Body of pancreas (tissue), 4 donors: ENCODE data around the gene ADGRL2. TPM values are rescaled to one million over a fixed set of nuclear protein-coding genes. Genes with fewer than 3 reads are reported as not detected.
A peak's percentile ranks its signal among the peaks of the same experiment; 100 is the strongest.

Source experiments
- ATAC-seq: fragments of 150-250 bp; one replicate; pipeline ENCODE4 v1.9.1; 2016
- DNase-seq, 4 donors: peaks; one replicate each; pipeline ENCODE4 v3.0.0-alpha.2; 2019
- H3K27ac ChIP-seq, 4 donors: fragments of 200-600 bp; sonication (generic); 1 replicate in 3 of 4; 2 replicates in 1 of 4; pipeline versions ENCODE4 v1.5.1 to v1.6.1; 2016 to 2019; ENCODE audit warnings: mild to moderate bottlenecking in 1 of 4, mixed read lengths in 1 of 4, moderate library complexity in 1 of 4
- H3K27me3 ChIP-seq, 2 donors: fragments of 200-600 bp; sonication (generic); one replicate each; pipeline ENCODE4 v1.6.0; 2016; ENCODE audit warnings: mild to moderate bottlenecking in 1 of 2
- H3K36me3 ChIP-seq, 2 donors: fragments of 200-600 bp; sonication (generic); replicated peaks in 1 of 2; 2 replicates each; pipeline ENCODE4 v1.5.1; 2016; ENCODE audit warnings: low read depth in 2 of 2; ENCODE audit not compliant: insufficient read depth in 1 of 2
- H3K4me1 ChIP-seq: fragments of 200-600 bp; sonication (generic); one replicate; pipeline ENCODE4 v1.6.0; 2016
- H3K4me3 ChIP-seq, 2 donors: fragments of 200-600 bp; sonication (generic); 1 replicate in 1 of 2; 2 replicates in 1 of 2; pipeline ENCODE4 v1.5.1; 2016 to 2019
- H3K9me3 ChIP-seq, 3 donors: fragments of 200-600 bp; sonication (generic); 1 replicate in 2 of 3; 2 replicates in 1 of 3; pipeline ENCODE4 v1.5.1; 2016
- CTCF ChIP-seq, 7 experiments: fragments of 450-650 bp in 4 of 7; fragments of 200-600 bp in 3 of 7; sonication (generic) in 3 of 7; IDR thresholded peaks; one replicate each; pipeline ENCODE4 v1.5.1; 2016 to 2019; ENCODE audit warnings: antibody characterized with exemption in 7 of 7
- POLR2A ChIP-seq, 3 donors: fragments of 450-650 bp; IDR thresholded peaks; one replicate each; pipeline ENCODE4 v1.6.1; 2016; ENCODE audit warnings: antibody characterized with exemption in 3 of 3, mild to moderate bottlenecking in 2 of 3
- WGBS, 2 donors: methylation state at CpG; one replicate each; pipeline ENCODE4 v1.1.5; 2017; 5-methylcytosine and 5-hydroxymethylcytosine counted together
- intact Hi-C: fragments of 100-400 bp; cut with DNase I; formaldehyde crosslinking; loops from one replicate; pipeline ENCODE4 v1.15.1; 2023
- total RNA-seq, 2 donors: library from RNA; depleted of rRNA; stranded (reverse); fragments of >200 nt; gene quantifications; one replicate each; pipeline ENCODE4 v1.1.0, GENCODE V29; 2016

The ADGRL2 gene
- total RNA-seq, 2 donors from 2014 or later, result 11.5 to 25.7 TPM

DNA sequence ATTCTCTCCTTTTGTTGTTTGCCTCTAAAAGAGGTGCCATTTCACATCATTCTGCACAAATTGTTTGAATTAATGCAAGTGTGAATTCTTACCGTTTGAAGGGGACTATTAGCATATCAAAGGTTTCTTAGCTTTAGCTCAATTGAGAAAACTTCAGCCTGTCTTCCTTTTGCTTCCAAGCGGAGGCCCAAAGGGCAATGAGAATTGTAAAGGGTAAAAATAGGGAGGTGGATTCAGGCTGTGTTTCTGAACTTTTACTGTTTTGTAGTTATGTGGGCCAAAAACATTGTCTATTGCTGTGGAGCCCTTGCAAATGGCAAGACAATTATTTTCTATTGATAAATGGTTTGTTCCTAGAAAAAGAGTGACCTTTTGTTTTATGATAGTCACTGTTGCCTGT lies 3.6 kb downstream of the ADGRL2 start:
- 37 to 60% methylated on average over 2 of the region's 2 CpGs for WGBS, 2 donors
- no peaks in the 10 kb centered on the region for H3K27me3 ChIP-seq
- no peak overlapping the region for H3K27ac ChIP-seq
- TF ChIP-seq POLR2A (IDR thresholded peaks at IDR 0.05) (no peak), CTCF (IDR thresholded peaks at IDR 0.05) (no peak)
- no peak for ATAC-seq
- no peak for DNase-seq
- no peaks in the 10 kb centered on the region for H3K9me3 ChIP-seq
- peaks cover 30% of the 10 kb centered on the region for H3K4me1 ChIP-seq
- intact Hi-C loops, result no loop called here
- no peak overlapping the region for H3K4me3 ChIP-seq
- H3K36me3 ChIP-seq, result no peaks in the 10 kb centered on the region

- no peak overlapping the region for H3K4me3 ChIP-seq
- H3K4me1 ChIP-seq, result peaks cover 23% of the 10 kb centered on the region
- no peaks in the 10 kb centered on the region for H3K27me3 ChIP-seq
- DNase-seq (no peak), ATAC-seq (no peak)
- no peak overlapping the region for H3K27ac ChIP-seq
- no peaks in the 10 kb centered on the region for H3K36me3 ChIP-seq
- WGBS, 2 donors, result 46 to 47% methylated on average over 2 of the region's 2 CpGs
- intact Hi-C loops, result no loop called here
- no peak for TF ChIP-seq POLR2A (IDR thresholded peaks at IDR 0.05)
- no peak for TF ChIP-seq CTCF (IDR thresholded peaks at IDR 0.05)
- no peaks in the 10 kb centered on the region for H3K9me3 ChIP-seq
Measured at GRCh38 chr1:81805537-81806431, 5.0 kb downstream of the ADGRL2 start.

GRCh38 chr1:81806432-81806770 lies 5.7 kb downstream of the ADGRL2 start:
- Histone ChIP-seq H3K9me3 (no peaks in the 10 kb centered on the region), H3K4me3 (no peak overlapping the region), H3K36me3 (no peaks in the 10 kb centered on the region), H3K27me3 (no peaks in the 10 kb centered on the region), H3K27ac (no peak overlapping the region), H3K4me1 (peaks cover 22% of the 10 kb centered on the region)
- no peak for ATAC-seq
- intact Hi-C loops, result no loop called here
- TF ChIP-seq CTCF (IDR thresholded peaks at IDR 0.05) (no peak), POLR2A (IDR thresholded peaks at IDR 0.05) (no peak)
- 48 to 59% methylated on average over 2 of the region's 2 CpGs for WGBS, 2 donors
- DNase-seq, result no peak

DNA sequence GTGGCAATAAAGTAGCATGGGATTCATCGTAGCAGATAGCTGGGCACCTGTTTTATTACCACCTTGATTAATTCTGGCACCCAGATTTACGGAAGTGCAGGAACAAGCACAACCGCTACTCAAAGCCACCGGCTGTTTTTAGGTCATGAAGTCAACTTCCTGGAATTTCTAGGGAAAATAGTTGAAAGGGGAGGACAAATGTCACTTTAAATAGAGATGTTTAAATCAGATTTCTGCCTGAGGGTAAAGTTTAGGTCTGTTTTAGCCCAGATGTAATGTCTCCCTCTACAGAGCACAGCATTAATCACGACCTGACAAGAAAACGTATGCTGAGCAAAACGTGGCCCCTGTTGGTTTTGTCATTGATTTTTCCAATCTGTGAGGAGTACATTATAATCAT lies 8.0 kb downstream of the ADGRL2 start:
- Histone ChIP-seq H3K4me3 (no peak overlapping the region), H3K4me1 (peaks cover 2% of the 10 kb centered on the region), H3K36me3 (no peaks in the 10 kb centered on the region), H3K9me3 (peaks cover 0 to 3% (median 0%) of the 10 kb centered on the region in 3 donors), H3K27me3 (peaks cover 0 to 2% of the 10 kb centered on the region in 2 donors), H3K27ac (peak overlapping the region in 1 of 4 donors; percentile 21)
- DNase-seq (peak in 2 of 4 donors; percentile 14 to 15), ATAC-seq (no peak)
- 23 to 25% methylated on average over 7 of the region's 7 CpGs for WGBS, 2 donors
- TF ChIP-seq CTCF (IDR thresholded peaks at IDR 0.05) (peak in 3 of 7 experiments; percentile 7 to 21 (median 18)), POLR2A (IDR thresholded peaks at IDR 0.05) (no peak)
- intact Hi-C loops, result no loop called here

GRCh38 chr1:81809808-81810207 lies 9.1 kb downstream of the ADGRL2 start:
- 87 to 95% methylated on average over 1 of the region's 1 CpG for WGBS, 2 donors
- peaks cover 0 to 3% of the 10 kb centered on the region in 2 donors for H3K27me3 ChIP-seq
- H3K4me3 ChIP-seq, result no peak overlapping the region
- no peaks in the 10 kb centered on the region for H3K36me3 ChIP-seq
- no peak overlapping the region for H3K27ac ChIP-seq
- no peak for DNase-seq
- TF ChIP-seq CTCF (IDR thresholded peaks at IDR 0.05), result no peak
- no peak for TF ChIP-seq POLR2A (IDR thresholded peaks at IDR 0.05)
- peaks cover 0 to 3% (median 0%) of the 10 kb centered on the region in 3 donors for H3K9me3 ChIP-seq
- ATAC-seq, result no peak
- intact Hi-C loops, result no loop called here
- H3K4me1 ChIP-seq, result no peaks in the 10 kb centered on the region
